GM03348 (cell line): ENCODE data around the gene SNAP29.
A peak's percentile ranks its signal among the peaks of the same experiment; 100 is the strongest.
"Not testable (repeated sequence)": the region's sequence is repeated elsewhere in the genome, so short reads cannot be mapped to it uniquely, and the experiment has no call there.

Experiments used
- DNase-seq: peaks from one replicate; pipeline ENCODE4 v3.0.0; 2012; ENCODE audit warnings: low spot score

Gene SNAP29

DNA sequence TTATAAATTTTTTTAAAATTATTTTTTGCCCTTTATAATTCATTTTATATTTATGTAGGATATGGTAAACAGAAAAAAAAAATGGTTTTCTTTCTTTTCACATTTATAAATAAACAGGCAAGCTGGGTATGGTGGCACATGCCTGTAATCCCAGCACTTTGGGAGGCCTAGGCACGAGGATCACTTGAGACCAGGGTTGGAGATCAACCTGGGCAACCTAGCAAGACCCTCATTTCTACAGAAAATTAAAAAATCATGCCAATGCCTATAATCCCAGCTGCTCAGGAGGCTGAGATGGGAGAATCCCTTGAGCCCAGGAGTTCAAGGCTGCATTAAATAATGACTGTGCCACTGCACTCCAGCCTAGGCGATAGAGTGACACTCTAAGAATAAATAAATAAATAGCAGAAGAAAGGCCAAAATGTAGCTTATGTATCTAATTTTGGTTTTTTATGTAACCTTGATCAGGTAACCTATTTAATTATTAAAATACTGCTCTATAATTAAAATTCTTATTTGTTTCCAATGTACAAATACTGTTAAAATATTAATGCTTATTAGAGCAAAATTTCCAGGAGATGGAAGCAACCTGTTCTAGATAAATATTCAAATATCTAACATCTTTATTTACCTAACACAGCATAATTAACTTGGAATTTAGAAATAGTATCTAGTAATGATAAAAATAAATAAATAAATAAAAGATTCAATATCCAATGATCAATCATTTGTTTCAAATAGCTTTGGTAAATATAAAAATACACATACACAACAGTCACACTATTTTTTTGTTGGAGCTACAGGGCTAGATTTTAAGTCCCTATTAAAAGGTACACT, 21.6 kb upstream of the SNAP29 start:
- DNase-seq: no peak

DNA sequence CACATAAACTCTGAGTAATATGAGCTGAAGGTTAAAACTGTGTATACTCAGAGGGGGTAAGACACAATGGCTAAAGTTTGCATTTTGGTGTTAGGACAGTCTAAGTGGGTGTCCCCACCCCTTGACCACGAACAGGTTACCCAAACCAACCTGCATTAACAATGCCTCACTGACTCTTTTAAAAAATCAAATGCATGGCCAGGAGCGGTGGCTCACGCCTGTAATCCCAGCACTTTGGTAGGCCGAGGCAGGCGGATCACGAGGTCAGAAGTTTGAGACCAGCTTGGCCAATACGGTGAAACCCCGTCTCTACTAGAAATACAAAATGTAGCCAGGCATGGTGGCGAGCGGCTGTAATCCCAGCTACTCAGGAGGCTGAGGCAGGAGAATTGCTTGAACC, 19.5 kb upstream of the SNAP29 start:
- DNase-seq: not testable (repeated sequence)

- DNase-seq: no peak
Observed at GRCh38 chr22:20839837-20840645, 18.8 kb upstream of the SNAP29 start.

DNA sequence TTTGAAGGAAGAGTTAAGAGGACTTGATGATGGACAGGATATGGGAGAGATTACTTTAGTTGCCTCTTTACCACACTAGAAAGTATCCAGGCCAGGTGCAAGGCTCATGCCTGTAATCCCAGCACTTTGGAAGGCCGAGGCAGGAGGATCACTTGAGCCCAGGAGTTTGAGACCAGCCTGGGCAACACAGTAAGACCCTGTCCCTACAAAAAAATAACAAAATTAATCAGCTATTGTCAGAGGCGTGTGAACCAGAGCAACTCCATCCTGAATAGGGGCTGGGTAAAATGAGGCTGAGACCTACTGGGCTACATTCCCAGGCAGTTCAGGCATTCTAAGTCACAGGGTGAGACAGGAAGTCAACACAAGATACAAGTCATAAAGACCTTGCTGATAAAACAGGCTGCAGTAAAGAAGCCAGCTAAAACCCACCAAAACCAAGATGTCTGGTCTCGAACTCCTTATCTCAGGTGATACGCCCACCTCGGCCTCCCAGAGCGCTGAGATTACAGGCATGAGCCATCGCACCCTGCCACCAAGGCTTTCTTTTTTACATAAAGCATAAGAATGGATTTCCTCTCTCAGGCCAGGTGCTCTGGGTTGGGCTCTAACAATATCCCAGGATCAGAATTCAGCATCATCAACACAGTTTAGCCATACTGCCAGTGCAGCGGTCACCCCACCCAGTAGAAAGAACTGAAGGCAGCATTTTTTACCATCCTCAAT, 18.0 kb upstream of the SNAP29 start:
- no peak for DNase-seq

- no peak for DNase-seq
Observed at GRCh38 chr22:20843501-20843900, 15.3 kb upstream of the SNAP29 start.

- DNase-seq: no peak
Observed at GRCh38 chr22:20844055-20845037, 14.5 kb upstream of the SNAP29 start.

GRCh38 chr22:20847318-20847822, 11.4 kb upstream of the SNAP29 start:
- DNase-seq: no peak

GRCh38 chr22:20852076-20852475, 6.7 kb upstream of the SNAP29 start:
- no peak for DNase-seq

- no peak for DNase-seq
Observed at GRCh38 chr22:20852503-20852902, 6.3 kb upstream of the SNAP29 start.

- DNase-seq: no peak
Observed at GRCh38 chr22:20853236-20853660, 5.6 kb upstream of the SNAP29 start.

- no peak for DNase-seq
Observed at GRCh38 chr22:20857247-20857643, 1.6 kb upstream of the SNAP29 start.

DNA sequence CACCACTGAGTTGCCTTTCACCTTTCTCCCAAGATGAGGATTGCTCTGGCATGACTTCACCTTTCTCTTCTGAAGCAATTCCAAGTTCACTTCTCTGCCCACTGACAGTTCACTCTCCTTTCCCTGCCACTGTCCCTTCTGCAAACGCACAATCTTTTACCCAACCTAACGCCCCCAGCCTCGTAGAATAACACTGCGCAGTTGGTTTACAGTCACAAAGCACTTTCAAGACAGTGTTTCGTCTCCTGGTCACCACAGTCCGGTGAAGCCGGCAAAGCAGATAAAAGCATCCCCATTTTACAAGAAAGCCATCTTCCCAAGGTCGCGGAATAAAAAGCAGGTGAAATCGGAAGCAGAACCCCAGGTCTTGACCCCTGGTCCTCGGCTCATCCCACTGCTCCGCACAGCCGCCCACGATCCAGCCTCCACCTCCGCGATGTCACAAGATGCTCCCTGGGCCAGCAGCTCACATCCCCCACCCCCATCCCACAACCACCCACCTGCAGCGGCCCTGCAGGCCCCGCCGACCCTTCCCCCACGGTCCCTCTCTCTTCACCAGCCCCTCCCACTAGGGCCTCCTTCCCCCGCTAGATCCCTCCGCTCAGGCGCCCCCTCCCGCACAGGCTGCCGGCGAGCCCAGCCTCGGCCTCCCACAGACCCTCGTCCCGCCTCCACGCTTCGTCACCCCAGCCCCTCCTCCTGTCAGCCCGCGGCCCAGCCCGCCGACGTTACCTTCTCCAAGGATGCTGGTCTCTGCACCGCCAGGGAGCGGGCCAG, 781 bp upstream of the SNAP29 start:
- DNase-seq: peak; percentile 91

DNA sequence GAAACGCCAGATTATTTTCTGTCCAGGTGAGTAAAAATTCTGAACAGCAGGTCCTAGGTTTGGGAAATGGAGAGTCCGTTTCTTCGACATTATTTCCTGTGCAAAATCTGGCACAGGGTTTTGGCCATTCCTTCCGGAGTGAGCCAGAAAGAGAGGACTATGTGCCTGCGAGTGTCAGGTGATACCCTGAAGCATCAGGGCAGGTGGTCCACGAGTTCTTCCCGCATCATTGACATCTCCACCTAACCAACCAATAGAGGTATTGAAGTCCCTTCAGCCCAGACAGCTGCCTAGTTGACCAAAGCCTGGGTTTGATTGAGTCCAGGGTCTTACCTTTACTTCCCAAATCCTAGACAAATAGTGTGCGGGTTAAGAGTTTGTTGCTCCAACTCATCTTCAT, 808 bp downstream of the SNAP29 start:
- no peak for DNase-seq

- DNase-seq: no peak
Observed at GRCh38 chr22:20862540-20862939, 3.7 kb downstream of the SNAP29 start.

- no peak for DNase-seq
Observed at GRCh38 chr22:20863366-20863765, 4.6 kb downstream of the SNAP29 start.

GRCh38 chr22:20864186-20864908, 5.5 kb downstream of the SNAP29 start:
- DNase-seq: no peak

DNA sequence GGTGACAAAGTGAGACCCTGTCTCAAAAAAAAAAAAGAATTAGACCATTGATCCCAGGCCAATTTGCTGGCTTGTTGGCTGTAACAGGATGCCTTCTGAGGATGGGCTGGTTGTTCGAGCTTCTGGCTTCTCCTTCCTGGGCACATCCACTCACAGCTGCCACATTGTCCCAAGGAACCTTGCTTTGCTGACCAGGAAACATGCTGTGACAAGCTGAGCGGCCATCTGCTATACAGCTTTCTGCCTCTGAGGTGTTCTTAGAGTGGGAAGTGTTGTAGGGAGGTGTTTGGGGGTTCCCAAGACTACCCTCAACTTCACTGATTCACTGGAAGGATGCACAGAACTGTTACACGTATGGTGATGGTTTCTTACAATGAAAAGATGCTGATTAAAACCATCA, 6.5 kb downstream of the SNAP29 start:
- DNase-seq: no peak

DNA sequence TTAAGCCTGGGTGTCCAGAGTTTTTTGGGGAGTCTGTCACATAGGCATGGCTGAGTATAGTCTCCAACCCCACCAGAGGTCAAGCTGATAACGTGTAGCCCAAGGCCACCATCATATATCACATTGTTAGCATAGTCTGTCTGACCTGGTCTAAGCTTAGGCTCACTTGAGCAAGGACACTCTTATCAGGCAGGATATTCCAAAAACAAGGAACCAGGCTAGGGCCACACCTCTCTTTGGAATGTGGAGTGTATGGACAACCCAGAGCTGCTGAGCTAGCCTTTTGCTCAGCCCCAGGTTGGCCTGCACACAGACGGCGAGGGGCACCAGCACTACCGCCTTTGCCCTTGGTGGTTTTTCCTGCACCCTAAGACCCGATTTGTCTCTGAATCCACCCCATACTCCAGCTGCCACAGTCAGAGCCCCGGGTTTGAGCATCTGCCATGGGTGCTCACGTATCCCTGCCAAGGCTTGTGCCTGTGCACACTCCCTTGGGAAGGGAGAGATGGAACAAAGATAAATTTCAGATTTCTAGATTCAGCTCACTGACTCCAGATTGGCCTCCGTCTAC, 7.2 kb downstream of the SNAP29 start:
- no peak for DNase-seq

GRCh38 chr22:20866736-20867135, 7.9 kb downstream of the SNAP29 start:
- no peak for DNase-seq
